K562 (cell line): ENCODE results near the gene CORO2A.

Experiments used
- CC2D1A ChIP-seq: fragments of 450-650 bp; IDR thresholded peaks from 2 replicates; pipeline ENCODE4 v1.6.1; 2017; ENCODE audit warnings: mild to moderate bottlenecking
- FOXK1 ChIP-seq: sonication (generic); formaldehyde crosslinking; IDR thresholded peaks from 2 replicates; pipeline ENCODE4 v1.8.0; 2022; ENCODE audit warnings: missing genetic modification reagents, mild to moderate bottlenecking, borderline replicate concordance
- HDAC6 ChIP-seq: IDR thresholded peaks from 2 replicates; pipeline ENCODE4 v1.6.1; 2012; ENCODE audit warnings: low read depth, mild to moderate bottlenecking, control low read depth, inconsistent platforms, low read length, moderate library complexity
- POLR2AphosphoS5 ChIP-seq: IDR thresholded peaks from 2 replicates; pipeline ENCODE4 v1.6.1; 2011; ENCODE audit warnings: mild to moderate bottlenecking, low read depth, low read length, moderate library complexity; ENCODE audit not compliant: control insufficient read depth, insufficient read depth
- POLR2B ChIP-seq: fragments of 450-650 bp; IDR thresholded peaks from 2 replicates; pipeline ENCODE4 v1.6.1; 2018; ENCODE audit warnings: low read depth; ENCODE audit not compliant: partially characterized antibody
- SIN3A ChIP-seq, 2 experiments: fragments of 150-350 bp in 1 of 2; IDR thresholded peaks; 2 replicates each; pipeline ENCODE4 v1.6.1; 2011 to 2016; ENCODE audit warnings: borderline replicate concordance in 2 of 2, low read depth in 2 of 2, low read length in 2 of 2, mild to moderate bottlenecking in 2 of 2, moderate library complexity in 2 of 2; ENCODE audit not compliant: control insufficient read depth in 1 of 2
- SRF ChIP-seq, 2 experiments: fragments of 250-450, 450-650 bp in 1 of 2; sonication (Bioruptor Pico) in 1 of 2; sonication (generic) in 1 of 2; formaldehyde crosslinking; IDR thresholded peaks; 2 replicates each; pipeline versions ENCODE4 v1.5.0 to v1.5.1; 2020 to 2022; ENCODE audit warnings: mild to moderate bottlenecking in 1 of 2, missing genetic modification reagents in 1 of 2
- ZFP36 ChIP-seq: fragments of 150-350 bp; IDR thresholded peaks from 2 replicates; pipeline ENCODE4 v1.6.1; 2018; ENCODE audit warnings: low read length, low read depth; ENCODE audit not compliant: partially characterized antibody
- TF ChIP-seq, protein P1 (sequence below): sonication (generic); formaldehyde crosslinking; IDR thresholded peaks from 2 replicates; pipeline ENCODE4 v1.9.0; 2022; ENCODE audit warnings: mild to moderate bottlenecking, missing genetic modification reagents
- TF ChIP-seq, protein P2 (sequence below), 2 experiments: fragments of 200-800 bp in 1 of 2; sonication (Bioruptor generic) in 1 of 2; sonication (generic) in 1 of 2; formaldehyde crosslinking in 1 of 2; IDR thresholded peaks in 1 of 2; conservative IDR thresholded peaks in 1 of 2; 2 replicates each; pipeline versions ENCODE4 v1.5.0 to v1.6.1; 2016 to 2020; ENCODE audit warnings: missing compliant biosample characterization in 1 of 2, missing genetic modification characterization in 1 of 2, missing genetic modification reagents in 1 of 2
- TF ChIP-seq, protein P3 (sequence below), 3 experiments: IDR thresholded peaks in 2 of 3; conservative IDR thresholded peaks in 1 of 3; 2 replicates each; pipeline ENCODE4 v1.5.1; 2011 to 2012; ENCODE audit warnings: low read length in 3 of 3, mild to moderate bottlenecking in 3 of 3, control low read depth in 2 of 3, improper control_type of control experiment in 1 of 3, inconsistent platforms in 1 of 3, low read depth in 1 of 3, mixed read lengths in 1 of 3, moderate library complexity in 1 of 3; ENCODE audit not compliant: insufficient read depth in 2 of 3

DNA sequence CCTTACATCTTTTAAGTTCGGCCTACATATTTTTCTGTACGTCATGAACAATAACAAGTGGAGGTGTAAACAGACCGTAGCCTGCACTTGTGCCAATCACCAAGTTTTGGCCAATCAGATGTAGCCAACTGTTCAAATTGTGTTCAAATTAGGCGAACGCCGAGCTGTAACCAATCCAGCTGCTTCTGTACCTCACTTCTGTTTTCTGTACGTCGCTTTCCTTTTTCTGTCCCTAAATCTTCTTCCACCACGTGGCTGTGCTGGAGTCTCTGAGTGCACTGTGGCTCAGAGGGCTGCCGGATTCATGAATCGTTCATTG lies 99.9 kb downstream of the CORO2A start:
- TF ChIP-seq CC2D1A (no peak), POLR2B (no peak), SIN3A (IDR thresholded peaks at IDR 0.05; ENCODE audit: borderline replicate concordance in 2 of 2, control insufficient read depth in 1 of 2, low read depth in 2 of 2, low read length in 2 of 2) (no peak), POLR2AphosphoS5 (no peak), ZFP36 (no peak), FOXK1 (CRISPR knock-in tag) (no peak), SRF (CRISPR knock-in tag; IDR thresholded peaks at IDR 0.05) (no peak), HDAC6 (no peak)
- TF ChIP-seq, protein P1, sequence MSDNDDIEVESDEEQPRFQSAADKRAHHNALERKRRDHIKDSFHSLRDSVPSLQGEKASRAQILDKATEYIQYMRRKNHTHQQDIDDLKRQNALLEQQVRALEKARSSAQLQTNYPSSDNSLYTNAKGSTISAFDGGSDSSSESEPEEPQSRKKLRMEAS (CRISPR knock-in tag) = no peak
- TF ChIP-seq, protein P2, sequence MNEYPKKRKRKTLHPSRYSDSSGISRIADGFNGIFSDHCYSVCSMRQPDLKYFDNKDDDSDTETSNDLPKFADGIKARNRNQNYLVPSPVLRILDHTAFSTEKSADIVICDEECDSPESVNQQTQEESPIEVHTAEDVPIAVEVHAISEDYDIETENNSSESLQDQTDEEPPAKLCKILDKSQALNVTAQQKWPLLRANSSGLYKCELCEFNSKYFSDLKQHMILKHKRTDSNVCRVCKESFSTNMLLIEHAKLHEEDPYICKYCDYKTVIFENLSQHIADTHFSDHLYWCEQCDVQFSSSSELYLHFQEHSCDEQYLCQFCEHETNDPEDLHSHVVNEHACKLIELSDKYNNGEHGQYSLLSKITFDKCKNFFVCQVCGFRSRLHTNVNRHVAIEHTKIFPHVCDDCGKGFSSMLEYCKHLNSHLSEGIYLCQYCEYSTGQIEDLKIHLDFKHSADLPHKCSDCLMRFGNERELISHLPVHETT (CRISPR knock-in tag; conservative IDR thresholded peaks at IDR 0.05 in 1 of 2, IDR thresholded peaks at IDR 0.05 in 1 of 2) = no peak
- TF ChIP-seq, protein P3, sequence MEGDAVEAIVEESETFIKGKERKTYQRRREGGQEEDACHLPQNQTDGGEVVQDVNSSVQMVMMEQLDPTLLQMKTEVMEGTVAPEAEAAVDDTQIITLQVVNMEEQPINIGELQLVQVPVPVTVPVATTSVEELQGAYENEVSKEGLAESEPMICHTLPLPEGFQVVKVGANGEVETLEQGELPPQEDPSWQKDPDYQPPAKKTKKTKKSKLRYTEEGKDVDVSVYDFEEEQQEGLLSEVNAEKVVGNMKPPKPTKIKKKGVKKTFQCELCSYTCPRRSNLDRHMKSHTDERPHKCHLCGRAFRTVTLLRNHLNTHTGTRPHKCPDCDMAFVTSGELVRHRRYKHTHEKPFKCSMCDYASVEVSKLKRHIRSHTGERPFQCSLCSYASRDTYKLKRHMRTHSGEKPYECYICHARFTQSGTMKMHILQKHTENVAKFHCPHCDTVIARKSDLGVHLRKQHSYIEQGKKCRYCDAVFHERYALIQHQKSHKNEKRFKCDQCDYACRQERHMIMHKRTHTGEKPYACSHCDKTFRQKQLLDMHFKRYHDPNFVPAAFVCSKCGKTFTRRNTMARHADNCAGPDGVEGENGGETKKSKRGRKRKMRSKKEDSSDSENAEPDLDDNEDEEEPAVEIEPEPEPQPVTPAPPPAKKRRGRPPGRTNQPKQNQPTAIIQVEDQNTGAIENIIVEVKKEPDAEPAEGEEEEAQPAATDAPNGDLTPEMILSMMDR (IDR thresholded peaks at IDR 0.05 in 2 of 3, conservative IDR thresholded peaks at IDR 0.05 in 1 of 3; ENCODE audit: insufficient read depth in 2 of 3, low read depth in 1 of 3, low read length in 3 of 3) = no peak
